Measurements from ENCODE around the gene CAPN5. TPM values are rescaled to one million over a fixed set of nuclear protein-coding genes. Genes with fewer than 3 reads are reported as not detected.

Gene CAPN5
- total and polyA plus RNA-seq, 10 of the 15 experiments (the other 5 are each of a cell fraction or from before 2014, with no cell fraction given) = 0.02 to 0.33 (median 0.07) TPM; not detected in 3

GRCh38 chr11:77088236-77089003, 21.6 kb downstream of the CAPN5 start (continued):
- TF ChIP-seq ZBTB11 (CRISPR knock-in tag; IDR thresholded peaks at IDR 0.05) (no peak), CUX1 (IDR thresholded peaks at IDR 0.05; ENCODE audit: insufficient replicate concordance, low read depth, low read length) (no peak), ZNF217 (IDR thresholded peaks at IDR 0.05) (no peak), SREBF2 (IDR thresholded peaks at IDR 0.05; ENCODE audit: low read length) (no peak), HSF1 (IDR thresholded peaks at IDR 0.05; ENCODE audit: low read depth, low read length) (no peak), POLR2A (IDR thresholded peaks at IDR 0.05; ENCODE audit: low read depth, low read length) (no peak), NR2F1 (conservative IDR thresholded peaks at IDR 0.05) (no peak), IKZF2 (IDR thresholded peaks at IDR 0.05) (no peak), RAD21 (IDR thresholded peaks at IDR 0.05; ENCODE audit: insufficient read depth, low read depth, low read length) (no peak), LARP7 (IDR thresholded peaks at IDR 0.05) (no peak)
- TF ChIP-seq, protein P1, sequence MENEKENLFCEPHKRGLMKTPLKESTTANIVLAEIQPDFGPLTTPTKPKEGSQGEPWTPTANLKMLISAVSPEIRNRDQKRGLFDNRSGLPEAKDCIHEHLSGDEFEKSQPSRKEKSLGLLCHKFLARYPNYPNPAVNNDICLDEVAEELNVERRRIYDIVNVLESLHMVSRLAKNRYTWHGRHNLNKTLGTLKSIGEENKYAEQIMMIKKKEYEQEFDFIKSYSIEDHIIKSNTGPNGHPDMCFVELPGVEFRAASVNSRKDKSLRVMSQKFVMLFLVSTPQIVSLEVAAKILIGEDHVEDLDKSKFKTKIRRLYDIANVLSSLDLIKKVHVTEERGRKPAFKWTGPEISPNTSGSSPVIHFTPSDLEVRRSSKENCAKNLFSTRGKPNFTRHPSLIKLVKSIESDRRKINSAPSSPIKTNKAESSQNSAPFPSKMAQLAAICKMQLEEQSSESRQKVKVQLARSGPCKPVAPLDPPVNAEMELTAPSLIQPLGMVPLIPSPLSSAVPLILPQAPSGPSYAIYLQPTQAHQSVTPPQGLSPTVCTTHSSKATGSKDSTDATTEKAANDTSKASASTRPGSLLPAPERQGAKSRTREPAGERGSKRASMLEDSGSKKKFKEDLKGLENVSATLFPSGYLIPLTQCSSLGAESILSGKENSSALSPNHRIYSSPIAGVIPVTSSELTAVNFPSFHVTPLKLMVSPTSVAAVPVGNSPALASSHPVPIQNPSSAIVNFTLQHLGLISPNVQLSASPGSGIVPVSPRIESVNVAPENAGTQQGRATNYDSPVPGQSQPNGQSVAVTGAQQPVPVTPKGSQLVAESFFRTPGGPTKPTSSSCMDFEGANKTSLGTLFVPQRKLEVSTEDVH (IDR thresholded peaks at IDR 0.05; ENCODE audit: low read depth, partially characterized antibody) = no peak
